AG09319 (cell line): Measurements from ENCODE around the gene APOC4.
"Not testable (repeated sequence)": the region's sequence is repeated elsewhere in the genome, so short reads cannot be mapped to it uniquely, and the experiment has no call there.

Experiments
- DNase-seq: peaks from one replicate; pipeline ENCODE4 v3.0.0-alpha.2; 2010; ENCODE audit warnings: low read depth; ENCODE audit errors: extremely low read depth
- CTCF ChIP-seq: IDR thresholded peaks from 2 replicates; pipeline ENCODE4 v1.5.1; 2011; ENCODE audit warnings: low read depth, mild to moderate bottlenecking, inconsistent platforms, low read length, moderate library complexity

Gene APOC4

GRCh38 chr19:44908074-44908835 is 33.8 kb upstream of the APOC4 start:
- no peak for DNase-seq
- TF ChIP-seq CTCF: no peak

DNA sequence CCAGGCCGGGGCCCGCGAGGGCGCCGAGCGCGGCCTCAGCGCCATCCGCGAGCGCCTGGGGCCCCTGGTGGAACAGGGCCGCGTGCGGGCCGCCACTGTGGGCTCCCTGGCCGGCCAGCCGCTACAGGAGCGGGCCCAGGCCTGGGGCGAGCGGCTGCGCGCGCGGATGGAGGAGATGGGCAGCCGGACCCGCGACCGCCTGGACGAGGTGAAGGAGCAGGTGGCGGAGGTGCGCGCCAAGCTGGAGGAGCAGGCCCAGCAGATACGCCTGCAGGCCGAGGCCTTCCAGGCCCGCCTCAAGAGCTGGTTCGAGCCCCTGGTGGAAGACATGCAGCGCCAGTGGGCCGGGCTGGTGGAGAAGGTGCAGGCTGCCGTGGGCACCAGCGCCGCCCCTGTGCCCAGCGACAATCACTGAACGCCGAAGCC is 33.2 kb upstream of the APOC4 start:
- no peak for TF ChIP-seq CTCF
- no peak for DNase-seq

DNA sequence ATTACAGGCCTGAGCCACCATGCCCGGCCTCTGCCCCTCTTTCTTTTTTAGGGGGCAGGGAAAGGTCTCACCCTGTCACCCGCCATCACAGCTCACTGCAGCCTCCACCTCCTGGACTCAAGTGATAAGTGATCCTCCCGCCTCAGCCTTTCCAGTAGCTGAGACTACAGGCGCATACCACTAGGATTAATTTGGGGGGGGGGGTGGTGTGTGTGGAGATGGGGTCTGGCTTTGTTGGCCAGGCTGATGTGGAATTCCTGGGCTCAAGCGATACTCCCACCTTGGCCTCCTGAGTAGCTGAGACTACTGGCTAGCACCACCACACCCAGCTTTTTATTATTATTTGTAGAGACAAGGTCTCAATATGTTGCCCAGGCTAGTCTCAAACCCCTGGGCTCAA is 32.3 kb upstream of the APOC4 start:
- no peak for TF ChIP-seq CTCF
- DNase-seq: no peak

DNA sequence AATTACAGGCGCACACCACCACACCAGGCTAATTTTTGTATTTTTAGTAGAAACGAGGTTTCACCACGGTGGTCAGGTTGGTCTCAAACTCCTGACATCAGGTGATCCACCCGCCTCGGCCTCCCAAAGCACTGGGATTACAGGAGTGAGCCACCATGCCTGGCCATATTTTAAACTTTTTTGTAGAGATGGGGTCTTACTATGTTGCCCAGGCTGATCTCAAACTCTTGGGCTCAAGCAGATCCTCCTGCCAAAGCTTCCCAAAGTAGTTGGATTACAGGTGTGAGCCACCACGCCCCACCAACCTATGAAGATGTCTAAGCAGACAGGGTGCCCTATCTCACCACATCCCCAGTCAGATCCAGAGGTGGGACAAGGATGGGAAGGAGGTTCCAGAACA is 30.1 kb upstream of the APOC4 start:
- DNase-seq: not testable (repeated sequence)

DNA sequence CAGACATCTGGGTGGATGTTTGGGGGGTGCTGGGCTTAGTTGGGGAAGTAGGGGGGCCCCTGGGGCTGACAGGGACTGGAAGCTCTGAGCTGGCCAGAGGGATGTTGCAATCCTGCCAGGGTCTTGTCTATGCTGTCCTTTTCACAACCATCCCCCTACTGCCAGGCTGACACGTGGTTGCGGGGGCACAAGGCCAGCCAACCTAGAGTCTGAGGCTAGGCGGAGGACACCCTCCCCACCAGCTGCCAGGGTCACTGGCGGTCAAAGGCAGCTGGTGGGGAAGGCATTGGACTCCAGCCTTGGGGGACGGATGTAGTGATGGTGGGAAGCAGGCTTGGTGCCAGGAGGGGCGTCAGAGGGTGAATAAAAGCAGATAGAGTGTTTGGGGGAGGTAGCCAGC is 29.2 kb upstream of the APOC4 start:
- no peak for TF ChIP-seq CTCF
- DNase-seq: no peak

DNA sequence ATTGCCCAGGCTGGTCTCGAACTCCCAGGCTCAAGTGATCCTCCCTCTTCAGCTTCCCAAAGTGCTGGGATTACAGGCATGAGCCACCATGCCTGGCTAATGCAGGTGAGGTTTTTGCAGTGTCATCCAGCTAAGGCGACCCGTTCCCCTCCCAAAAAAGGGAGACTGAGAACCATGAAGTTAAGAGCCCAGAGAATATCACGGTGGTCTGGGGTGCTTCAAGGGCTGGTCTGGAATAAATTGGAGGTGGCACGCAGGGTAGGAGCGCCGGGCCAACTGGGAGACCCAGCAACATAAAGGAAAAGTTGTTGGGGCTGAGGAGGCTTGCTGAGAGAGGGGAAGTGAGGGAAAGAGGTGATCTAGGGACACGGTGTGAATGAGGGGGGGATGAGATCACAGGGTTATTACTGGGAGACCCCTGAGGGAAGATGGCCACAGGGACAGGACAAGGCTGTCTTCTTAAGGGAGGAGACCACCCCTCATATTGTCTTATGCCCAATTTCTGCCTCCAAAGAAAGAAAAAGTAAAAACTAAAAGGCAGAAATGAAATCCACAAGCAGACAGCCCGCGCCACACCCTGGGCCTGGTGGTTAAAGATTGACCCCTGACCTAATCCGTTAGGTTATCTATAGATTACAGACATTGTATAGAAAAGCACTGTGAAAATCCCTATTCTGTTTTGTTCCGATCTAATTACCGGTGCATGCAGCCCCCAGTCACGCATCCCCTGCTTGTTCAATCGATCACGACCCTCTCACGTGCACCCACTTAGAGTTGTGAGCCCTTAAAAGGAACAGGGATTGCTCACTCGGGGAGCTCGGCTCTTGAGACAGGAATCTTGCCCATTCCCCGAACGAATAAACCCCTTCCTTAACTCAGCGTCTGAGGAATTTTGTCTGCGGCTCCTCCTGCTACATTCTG is 28.3 kb upstream of the APOC4 start:
- DNase-seq: not testable (repeated sequence)

DNA sequence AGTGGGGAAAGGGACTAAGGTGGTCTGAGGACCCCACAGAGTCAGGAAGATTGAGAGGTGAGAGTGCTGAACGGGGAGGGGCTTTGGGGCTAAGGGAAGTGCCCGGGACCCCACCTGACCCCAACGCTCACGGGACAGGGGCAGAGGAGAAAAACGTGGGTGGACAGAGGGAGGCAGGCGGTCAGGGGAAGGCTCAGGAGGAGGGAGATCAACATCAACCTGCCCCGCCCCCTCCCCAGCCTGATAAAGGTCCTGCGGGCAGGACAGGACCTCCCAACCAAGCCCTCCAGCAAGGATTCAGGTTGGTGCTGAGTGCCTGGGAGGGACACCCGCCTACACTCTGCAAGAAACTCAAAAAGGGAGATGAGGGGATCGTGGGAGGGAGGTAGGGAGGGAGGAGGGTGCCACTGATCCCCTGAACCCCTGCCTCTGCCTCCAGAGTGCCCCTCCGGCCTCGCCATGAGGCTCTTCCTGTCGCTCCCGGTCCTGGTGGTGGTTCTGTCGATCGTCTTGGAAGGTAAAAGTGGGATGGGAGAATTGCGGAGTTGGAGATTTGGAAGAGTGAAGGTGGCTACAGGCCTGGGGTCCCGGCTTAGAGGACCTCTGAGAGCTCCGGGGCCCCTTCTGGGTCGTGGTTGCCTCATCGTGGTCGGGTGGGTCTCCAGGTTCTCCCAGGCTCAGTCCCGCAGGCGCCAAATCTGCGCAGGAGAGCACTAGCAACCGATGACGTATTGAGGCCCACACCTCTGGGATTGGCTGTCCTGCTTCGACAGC is 27.4 kb upstream of the APOC4 start, which contains the start of gene APOC1:
Gene APOC1, plus strand, starts transcription at position 176 of the 774 bp plus-strand sequence. Its CDS starts 284 bp downstream, at position 460.
- DNase-seq: not testable (repeated sequence)

- DNase-seq: no peak
- no peak for TF ChIP-seq CTCF
Measured at GRCh38 chr19:44924243-44924725, 17.8 kb upstream of the APOC4 start.
